GM12878 (cell line): ENCODE measurements around the gene HMOX1.

Experiments
- CTCF ChIP-seq, 3 experiments: IDR thresholded peaks in 2 of 3; conservative IDR thresholded peaks in 1 of 3; 2 replicates each; pipeline ENCODE4 v1.5.1; 2011; ENCODE audit warnings: low read depth in 3 of 3, low read length in 3 of 3, mild to moderate bottlenecking in 3 of 3, control low read depth in 2 of 3, moderate library complexity in 2 of 3, inconsistent platforms in 1 of 3, mixed read lengths in 1 of 3; ENCODE audit not compliant: control insufficient read depth in 2 of 3, insufficient read depth in 1 of 3; ENCODE audit errors: extremely low read depth in 1 of 3
- MAX ChIP-seq: IDR thresholded peaks from 2 replicates; pipeline ENCODE4 v1.6.1; 2012; ENCODE audit warnings: low read depth, low read length, improper control_type of control experiment
- NFYB ChIP-seq: IDR thresholded peaks from 2 replicates; pipeline ENCODE4 v1.6.1; 2011; ENCODE audit warnings: low read depth, mild to moderate bottlenecking, low read length, improper control_type of control experiment, moderate library complexity; ENCODE audit not compliant: insufficient read depth
- PBX3 ChIP-seq: IDR thresholded peaks from 2 replicates; pipeline ENCODE4 v1.6.1; 2011; ENCODE audit warnings: mild to moderate bottlenecking, low read depth, low read length, moderate library complexity; ENCODE audit not compliant: insufficient replicate concordance
- POLR2A ChIP-seq: IDR thresholded peaks from 2 replicates; pipeline ENCODE4 v1.6.1; 2011; ENCODE audit warnings: low read depth, mild to moderate bottlenecking, low read length
- PRDM15 ChIP-seq: fragments of 450-650 bp; formaldehyde crosslinking; IDR thresholded peaks from 2 replicates; pipeline ENCODE4 v1.4.0; 2020; ENCODE audit warnings: mild to moderate bottlenecking, moderate library complexity
- RAD21 ChIP-seq: IDR thresholded peaks from 2 replicates; pipeline ENCODE4 v1.6.1; 2011; ENCODE audit warnings: mild to moderate bottlenecking, low read depth, low read length, moderate library complexity; ENCODE audit not compliant: insufficient read depth
- RUNX3 ChIP-seq: IDR thresholded peaks from 2 replicates; pipeline ENCODE4 v1.6.1; 2012; ENCODE audit warnings: low read length, inconsistent platforms
- SMC3 ChIP-seq: IDR thresholded peaks from 2 replicates; pipeline ENCODE4 v1.6.1; 2011; ENCODE audit warnings: low read length, improper control_type of control experiment, borderline replicate concordance
- STAT1 ChIP-seq: fragments of 450-650 bp; conservative IDR thresholded peaks from 2 replicates; pipeline ENCODE4 v1.6.1; 2014; ENCODE audit warnings: antibody characterized with exemption, mild to moderate bottlenecking
- SUZ12 ChIP-seq: fragments of 200-600 bp; sonication (generic); IDR thresholded peaks from one replicate; pipeline ENCODE4 v1.6.1; 2018; ENCODE audit warnings: antibody characterized with exemption, mild to moderate bottlenecking; ENCODE audit not compliant: unreplicated experiment
- TAF1 ChIP-seq: IDR thresholded peaks from 2 replicates; pipeline ENCODE4 v1.6.1; 2011; ENCODE audit warnings: mild to moderate bottlenecking, low read depth, low read length, borderline replicate concordance
- TCF7 ChIP-seq: IDR thresholded peaks from 2 replicates; pipeline ENCODE4 v1.6.1; 2014; ENCODE audit warnings: antibody characterized with exemption, borderline replicate concordance

GRCh38 chr22:35394810-35395563, 14.1 kb downstream of the HMOX1 start:
- TF ChIP-seq PBX3, result no peak
- no peak for TF ChIP-seq NFYB
- no peak for TF ChIP-seq SUZ12
- no peak for TF ChIP-seq SMC3
- no peak for TF ChIP-seq RUNX3
- TF ChIP-seq CTCF (IDR thresholded peaks at IDR 0.05 in 2 of 3, conservative IDR thresholded peaks at IDR 0.05 in 1 of 3; ENCODE audit: control insufficient read depth in 2 of 3, extremely low read depth in 1 of 3, insufficient read depth in 1 of 3, low read depth in 3 of 3, low read length in 3 of 3), result no peak
- TF ChIP-seq MAX, result no peak
- TF ChIP-seq TCF7, result no peak
- TF ChIP-seq PRDM15, result no peak
- TF ChIP-seq TAF1, result no peak
- no peak for TF ChIP-seq RAD21
- TF ChIP-seq STAT1, result no peak
- no peak for TF ChIP-seq POLR2A
